GM21367 (cell line): Measurements from ENCODE around the gene SLC2A4RG.

Source experiments
- ATAC-seq: cut with Tn5 transposase; IDR thresholded peaks from one replicate; pipeline ENCODE4 v1.9.1; 2021; ENCODE audit not compliant: unreplicated experiment

The SLC2A4RG gene

GRCh38 chr20:63751471-63752271 lies 12.1 kb downstream of the SLC2A4RG start:
- ATAC-seq = no peak

- ATAC-seq = no peak
These were observed 13.0 kb downstream of the SLC2A4RG start for GRCh38 chr20:63752411-63753101.

- no peak for ATAC-seq
These were observed 13.8 kb downstream of the SLC2A4RG start for GRCh38 chr20:63753381-63753780.

- no peak for ATAC-seq
These were observed 14.4 kb downstream of the SLC2A4RG start for GRCh38 chr20:63754008-63754407.

- no peak for ATAC-seq
These were observed 16.5 kb downstream of the SLC2A4RG start for GRCh38 chr20:63755933-63756647.

GRCh38 chr20:63756648-63756991 lies 17.0 kb downstream of the SLC2A4RG start:
- ATAC-seq = no peak

- ATAC-seq = no peak
These were observed 18.6 kb downstream of the SLC2A4RG start for GRCh38 chr20:63758152-63758551.

- no peak for ATAC-seq
These were observed 19.9 kb downstream of the SLC2A4RG start for GRCh38 chr20:63759377-63759901.

- no peak for ATAC-seq
These were observed 25.7 kb downstream of the SLC2A4RG start for GRCh38 chr20:63765082-63765873.

- ATAC-seq = no peak
These were observed 26.3 kb downstream of the SLC2A4RG start for GRCh38 chr20:63765902-63766301.

- ATAC-seq = no peak
These were observed 27.3 kb downstream of the SLC2A4RG start for GRCh38 chr20:63766695-63767426.

GRCh38 chr20:63767456-63767855 lies 27.9 kb downstream of the SLC2A4RG start:
- ATAC-seq = no peak

GRCh38 chr20:63767886-63768285 lies 28.3 kb downstream of the SLC2A4RG start:
- ATAC-seq = no peak

GRCh38 chr20:63768591-63769515 lies 29.3 kb downstream of the SLC2A4RG start:
- no peak for ATAC-seq

GRCh38 chr20:63769891-63770474 lies 30.4 kb downstream of the SLC2A4RG start:
- ATAC-seq = no peak

- ATAC-seq = no peak
These were observed 31.6 kb downstream of the SLC2A4RG start for GRCh38 chr20:63771046-63771707.

- no peak for ATAC-seq
These were observed 33.4 kb downstream of the SLC2A4RG start for GRCh38 chr20:63772781-63773518.
